ENCODE data around the gene HOTAIR. TPM values are rescaled to one million over a fixed set of nuclear protein-coding genes. Genes with fewer than 3 reads are reported as not detected.
A peak's percentile ranks its signal among the peaks of the same experiment; 100 is the strongest.

Gene HOTAIR
- polyA plus RNA-seq, 2 of the 4 experiments (the other 2 are of a cell fraction), result 0.67 to 0.71 TPM

- DNase-seq (ENCODE audit: low read depth in 1 of 2, low spot score in 1 of 2) (no peak), FAIRE-seq (no peak), ATAC-seq (peak in 1 of 2 experiments; percentile 6; a peak in 3 of 6 replicates)
- Histone ChIP-seq H3K27ac (peak overlapping the region in 1 of 2 experiments; percentile 31; a peak in 2 of 6 replicates), H3K4me1 (peaks cover 14% of the 10 kb centered on the region), H3K9me3 (no peaks in the 10 kb centered on the region), H3K4me2 (no peak overlapping the region), H3K4me3 (no peak overlapping the region)
- POLR2A ChIA-PET, result no interaction called here
- CTCF ChIA-PET, result interaction anchor here (0.6 to 1.3 kb wide), 6 partner anchors 9 to 206 kb away, joined by 3 read pairs; no protein-coding TSS in a partner anchor
- TF ChIP-seq NFE2L2 (conservative IDR thresholded peaks at IDR 0.05; ENCODE audit: low read length) (no peak), RARB (CRISPR knock-in tag; IDR thresholded peaks at IDR 0.05) (no peak), TFCP2L1 (CRISPR knock-in tag; IDR thresholded peaks at IDR 0.05) (no peak), RNF2 (IDR thresholded peaks at IDR 0.05; ENCODE audit: borderline replicate concordance, low read depth) (no peak), USF2 (IDR thresholded peaks at IDR 0.05) (no peak), HOXB5 (CRISPR knock-in tag; IDR thresholded peaks at IDR 0.05) (no peak), JUNB (IDR thresholded peaks at IDR 0.05) (no peak), E2F6 (IDR thresholded peaks at IDR 0.05; ENCODE audit: borderline replicate concordance, low read depth) (no peak), RFX5 (IDR thresholded peaks at IDR 0.05) (no peak), ESRRA (IDR thresholded peaks at IDR 0.05; ENCODE audit: borderline replicate concordance, low read length) (no peak), HEYL (CRISPR knock-in tag; IDR thresholded peaks at IDR 0.05) (no peak), JUN (IDR thresholded peaks at IDR 0.05) (no peak), NR3C1 (IDR thresholded peaks at IDR 0.05) (no peak), CHD4 (IDR thresholded peaks at IDR 0.05; ENCODE audit: borderline replicate concordance) (no peak)
- TF ChIP-seq, protein P1, sequence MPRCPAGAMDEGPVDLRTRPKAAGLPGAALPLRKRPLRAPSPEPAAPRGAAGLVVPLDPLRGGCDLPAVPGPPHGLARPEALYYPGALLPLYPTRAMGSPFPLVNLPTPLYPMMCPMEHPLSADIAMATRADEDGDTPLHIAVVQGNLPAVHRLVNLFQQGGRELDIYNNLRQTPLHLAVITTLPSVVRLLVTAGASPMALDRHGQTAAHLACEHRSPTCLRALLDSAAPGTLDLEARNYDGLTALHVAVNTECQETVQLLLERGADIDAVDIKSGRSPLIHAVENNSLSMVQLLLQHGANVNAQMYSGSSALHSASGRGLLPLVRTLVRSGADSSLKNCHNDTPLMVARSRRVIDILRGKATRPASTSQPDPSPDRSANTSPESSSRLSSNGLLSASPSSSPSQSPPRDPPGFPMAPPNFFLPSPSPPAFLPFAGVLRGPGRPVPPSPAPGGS (IDR thresholded peaks at IDR 0.05), result no peak
- TF ChIP-seq, protein P2, sequence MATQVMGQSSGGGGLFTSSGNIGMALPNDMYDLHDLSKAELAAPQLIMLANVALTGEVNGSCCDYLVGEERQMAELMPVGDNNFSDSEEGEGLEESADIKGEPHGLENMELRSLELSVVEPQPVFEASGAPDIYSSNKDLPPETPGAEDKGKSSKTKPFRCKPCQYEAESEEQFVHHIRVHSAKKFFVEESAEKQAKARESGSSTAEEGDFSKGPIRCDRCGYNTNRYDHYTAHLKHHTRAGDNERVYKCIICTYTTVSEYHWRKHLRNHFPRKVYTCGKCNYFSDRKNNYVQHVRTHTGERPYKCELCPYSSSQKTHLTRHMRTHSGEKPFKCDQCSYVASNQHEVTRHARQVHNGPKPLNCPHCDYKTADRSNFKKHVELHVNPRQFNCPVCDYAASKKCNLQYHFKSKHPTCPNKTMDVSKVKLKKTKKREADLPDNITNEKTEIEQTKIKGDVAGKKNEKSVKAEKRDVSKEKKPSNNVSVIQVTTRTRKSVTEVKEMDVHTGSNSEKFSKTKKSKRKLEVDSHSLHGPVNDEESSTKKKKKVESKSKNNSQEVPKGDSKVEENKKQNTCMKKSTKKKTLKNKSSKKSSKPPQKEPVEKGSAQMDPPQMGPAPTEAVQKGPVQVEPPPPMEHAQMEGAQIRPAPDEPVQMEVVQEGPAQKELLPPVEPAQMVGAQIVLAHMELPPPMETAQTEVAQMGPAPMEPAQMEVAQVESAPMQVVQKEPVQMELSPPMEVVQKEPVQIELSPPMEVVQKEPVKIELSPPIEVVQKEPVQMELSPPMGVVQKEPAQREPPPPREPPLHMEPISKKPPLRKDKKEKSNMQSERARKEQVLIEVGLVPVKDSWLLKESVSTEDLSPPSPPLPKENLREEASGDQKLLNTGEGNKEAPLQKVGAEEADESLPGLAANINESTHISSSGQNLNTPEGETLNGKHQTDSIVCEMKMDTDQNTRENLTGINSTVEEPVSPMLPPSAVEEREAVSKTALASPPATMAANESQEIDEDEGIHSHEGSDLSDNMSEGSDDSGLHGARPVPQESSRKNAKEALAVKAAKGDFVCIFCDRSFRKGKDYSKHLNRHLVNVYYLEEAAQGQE (IDR thresholded peaks at IDR 0.05), result no peak
- TF ChIP-seq, protein P3, sequence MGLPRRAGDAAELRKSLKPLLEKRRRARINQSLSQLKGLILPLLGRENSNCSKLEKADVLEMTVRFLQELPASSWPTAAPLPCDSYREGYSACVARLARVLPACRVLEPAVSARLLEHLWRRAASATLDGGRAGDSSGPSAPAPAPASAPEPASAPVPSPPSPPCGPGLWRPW (IDR thresholded peaks at IDR 0.05), result no peak
- WGBS (ENCODE audit: missing lambda C conversion rate), result 83% methylated on average over 29 of the region's 34 CpGs
These were observed 24.9 kb downstream of the HOTAIR start for GRCh38 chr12:53949631-53950436.

All from A549 (cell line).